ENCODE results near the gene BAD. TPM values are rescaled to one million over a fixed set of nuclear protein-coding genes. Genes with fewer than 3 reads are reported as not detected.

Gene BAD
- total RNA-seq, 2 donors from 2014 or later: 140 to 161 TPM

DNA sequence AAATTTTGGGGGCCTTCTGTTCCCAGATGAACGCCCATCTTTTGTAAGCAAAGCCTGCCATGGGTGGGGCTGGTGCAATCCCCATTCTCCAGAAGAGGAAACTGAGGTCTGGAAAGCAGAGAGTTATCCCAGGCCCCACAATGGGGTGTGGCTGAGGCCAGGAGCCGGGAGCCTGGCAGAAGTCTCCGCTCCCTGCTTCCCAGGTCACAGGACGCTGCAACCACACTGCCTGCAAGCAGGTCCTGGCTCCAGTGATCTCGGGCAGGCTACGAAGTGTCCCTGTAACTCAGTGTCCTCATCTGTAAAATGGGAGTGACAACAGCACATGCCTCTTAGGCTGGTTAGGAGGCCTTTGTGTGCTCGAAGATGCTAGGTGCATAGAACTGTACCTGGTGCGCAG lies 31.4 kb downstream of the BAD start:
- H3K27ac ChIP-seq: peak overlapping the region in 1 of 2 donors; percentile 83
- H3K4me3 ChIP-seq: no peak overlapping the region
- peaks cover 11% of the 10 kb centered on the region for H3K4me1 ChIP-seq (replicated peaks)
- H3K36me3 ChIP-seq: no peaks in the 10 kb centered on the region
- intact Hi-C loops (cut with DNase I): loop anchor here (5.0 kb wide), 1 partner anchor 49 kb away; the partner anchor contains the start of gene CATSPERZ
- TF ChIP-seq, protein P1, sequence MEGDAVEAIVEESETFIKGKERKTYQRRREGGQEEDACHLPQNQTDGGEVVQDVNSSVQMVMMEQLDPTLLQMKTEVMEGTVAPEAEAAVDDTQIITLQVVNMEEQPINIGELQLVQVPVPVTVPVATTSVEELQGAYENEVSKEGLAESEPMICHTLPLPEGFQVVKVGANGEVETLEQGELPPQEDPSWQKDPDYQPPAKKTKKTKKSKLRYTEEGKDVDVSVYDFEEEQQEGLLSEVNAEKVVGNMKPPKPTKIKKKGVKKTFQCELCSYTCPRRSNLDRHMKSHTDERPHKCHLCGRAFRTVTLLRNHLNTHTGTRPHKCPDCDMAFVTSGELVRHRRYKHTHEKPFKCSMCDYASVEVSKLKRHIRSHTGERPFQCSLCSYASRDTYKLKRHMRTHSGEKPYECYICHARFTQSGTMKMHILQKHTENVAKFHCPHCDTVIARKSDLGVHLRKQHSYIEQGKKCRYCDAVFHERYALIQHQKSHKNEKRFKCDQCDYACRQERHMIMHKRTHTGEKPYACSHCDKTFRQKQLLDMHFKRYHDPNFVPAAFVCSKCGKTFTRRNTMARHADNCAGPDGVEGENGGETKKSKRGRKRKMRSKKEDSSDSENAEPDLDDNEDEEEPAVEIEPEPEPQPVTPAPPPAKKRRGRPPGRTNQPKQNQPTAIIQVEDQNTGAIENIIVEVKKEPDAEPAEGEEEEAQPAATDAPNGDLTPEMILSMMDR (IDR thresholded peaks at IDR 0.05): no peak
- no peak for TF ChIP-seq POLR2AphosphoS5 (IDR thresholded peaks at IDR 0.05)
- TF ChIP-seq POLR2A (IDR thresholded peaks at IDR 0.05): no peak
- no peak for DNase-seq (ENCODE audit: low spot score)
- no peaks in the 10 kb centered on the region for H3K27me3 ChIP-seq (replicated peaks; ENCODE audit: insufficient read depth)
- H3K9me3 ChIP-seq: no peaks in the 10 kb centered on the region
- WGBS: 75% methylated on average over 8 of the region's 8 CpGs

DNA sequence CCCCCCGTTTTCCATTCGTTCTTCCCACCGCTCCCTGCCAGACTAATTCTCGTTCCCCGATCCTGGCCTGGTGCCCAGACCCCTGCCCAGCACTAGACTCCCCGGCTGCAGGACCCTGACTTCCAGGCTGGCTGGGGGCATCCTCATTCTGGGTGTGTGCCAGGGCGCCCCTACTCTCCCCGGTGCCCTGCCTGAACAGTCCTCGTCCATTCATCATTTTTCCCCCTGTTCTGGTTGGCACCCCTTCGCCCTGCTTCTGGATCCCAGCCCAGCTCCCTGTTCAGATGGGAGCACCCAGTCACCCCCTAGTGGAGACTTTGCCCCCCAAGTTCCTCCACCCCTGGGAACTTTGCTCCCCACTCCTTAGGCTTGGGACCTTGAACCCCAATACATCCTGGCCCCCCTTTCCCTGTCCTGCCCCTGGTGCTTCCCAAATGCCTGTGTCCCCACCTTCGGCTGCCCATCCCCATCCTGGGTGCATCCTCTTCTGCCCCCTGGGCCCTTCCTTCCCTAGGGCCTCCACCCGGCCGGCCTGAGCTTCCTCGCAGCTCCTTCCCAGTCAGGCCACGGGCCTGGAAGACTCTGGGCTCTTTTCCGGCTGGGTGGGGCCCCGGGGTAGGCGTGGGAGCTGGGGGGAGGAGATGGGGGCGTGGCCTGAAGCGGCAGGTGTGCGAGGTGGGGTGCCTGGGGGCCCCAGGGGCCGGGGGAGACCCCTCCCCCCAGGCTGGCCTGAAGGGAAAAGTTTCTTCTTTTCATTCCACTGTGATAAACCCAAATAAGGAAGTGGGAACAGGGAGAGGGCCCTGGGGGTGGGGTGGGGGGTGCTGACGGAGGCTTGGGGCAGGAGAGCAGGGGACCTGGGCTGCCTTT lies 32.2 kb downstream of the BAD start:
- Histone ChIP-seq H3K36me3 (no peaks in the 10 kb centered on the region), H3K4me1 (replicated peaks) (peaks cover 11% of the 10 kb centered on the region), H3K27ac (peak overlapping the region; percentile 70 to 83), H3K4me3 (peak overlapping the region; percentile 73 to 90), H3K9me3 (no peaks in the 10 kb centered on the region), H3K27me3 (replicated peaks; ENCODE audit: insufficient read depth) (no peaks in the 10 kb centered on the region)
- peak; percentile 37 for TF ChIP-seq POLR2AphosphoS5 (IDR thresholded peaks at IDR 0.05)
- peak; percentile 59 for TF ChIP-seq POLR2A (IDR thresholded peaks at IDR 0.05)
- TF ChIP-seq, protein P1 (IDR thresholded peaks at IDR 0.05): peak in 1 of 4 experiments; percentile 35
- 5% methylated on average over 19 of the region's 23 CpGs for WGBS
- intact Hi-C loops (cut with DNase I): loop anchor here (5.0 kb wide), 1 partner anchor 50 kb away; the partner anchor contains the start of gene CATSPERZ
- peak; percentile 58 for DNase-seq (ENCODE audit: low spot score)

DNA sequence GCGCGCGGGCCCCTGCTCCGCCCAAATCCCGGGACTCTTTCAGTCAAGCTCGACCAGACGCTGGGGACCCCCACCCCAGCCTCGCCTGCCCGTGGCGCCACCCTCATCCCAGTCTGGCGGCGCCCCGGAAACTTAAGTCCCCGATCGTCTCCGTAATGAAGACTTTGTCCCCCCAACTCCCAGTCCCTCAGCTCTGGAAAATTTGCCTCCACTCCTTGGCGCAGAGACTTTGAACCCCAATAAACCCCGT lies 32.8 kb downstream of the BAD start:
- H3K9me3 ChIP-seq: no peaks in the 10 kb centered on the region
- no peak for DNase-seq (ENCODE audit: low spot score)
- peaks cover 11% of the 10 kb centered on the region for H3K4me1 ChIP-seq (replicated peaks)
- TF ChIP-seq POLR2A (IDR thresholded peaks at IDR 0.05) (no peak), POLR2AphosphoS5 (IDR thresholded peaks at IDR 0.05) (no peak)
- TF ChIP-seq, protein P1 (IDR thresholded peaks at IDR 0.05): no peak
- no peaks in the 10 kb centered on the region for H3K36me3 ChIP-seq
- peak overlapping the region; percentile 70 to 83 for H3K27ac ChIP-seq
- intact Hi-C loops (cut with DNase I): loop anchor here (5.0 kb wide), 1 partner anchor 51 kb away; the partner anchor contains the start of gene CATSPERZ
- WGBS: under 1% methylated on average over 18 of the region's 18 CpGs
- H3K27me3 ChIP-seq (replicated peaks; ENCODE audit: insufficient read depth): no peaks in the 10 kb centered on the region
- H3K4me3 ChIP-seq: peak overlapping the region; percentile 73 to 90

DNA sequence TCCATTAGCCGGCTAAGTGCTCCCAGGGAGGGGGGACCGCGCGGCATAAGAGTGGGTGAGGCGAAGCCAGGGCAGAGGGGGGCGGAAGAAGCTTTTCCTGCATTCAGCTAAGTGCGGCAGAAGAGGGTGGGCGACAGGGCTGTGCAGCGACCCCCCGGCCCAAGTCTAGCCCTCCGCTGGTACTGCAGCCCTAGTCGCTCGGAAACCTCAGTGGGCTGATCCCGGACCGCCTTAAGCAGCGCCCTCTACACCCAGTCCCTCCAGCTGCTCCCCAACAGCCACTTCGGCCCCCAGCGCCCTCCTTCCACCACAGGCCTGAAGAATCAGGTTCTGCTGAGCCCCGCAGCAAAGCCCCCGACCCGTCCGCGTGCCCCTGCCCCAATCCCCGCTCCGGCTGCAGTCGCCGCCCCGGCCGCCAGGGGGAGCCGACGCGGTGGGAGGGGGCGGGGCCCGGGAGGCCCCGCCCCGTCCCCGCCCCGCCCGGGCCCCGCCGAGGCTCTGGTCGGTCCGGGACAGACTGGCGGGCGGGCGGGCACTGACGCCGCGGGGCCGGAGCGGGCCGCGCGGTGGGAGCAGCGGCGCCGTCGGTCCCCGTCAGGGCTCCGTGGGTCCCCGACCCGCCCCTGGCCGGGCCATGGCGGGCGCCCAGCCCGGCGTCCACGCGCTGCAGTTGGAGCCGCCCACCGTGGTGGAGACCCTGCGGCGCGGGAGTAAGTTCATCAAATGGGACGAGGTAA lies 33.3 kb downstream of the BAD start, which contains the start of gene PLCB3:
Gene PLCB3, plus strand, starts transcription at position 515 of the 737 bp plus-strand sequence. Its CDS starts 120 bp downstream, at position 635.
- under 1% methylated on average over 44 of the region's 75 CpGs for WGBS
- intact Hi-C loops (cut with DNase I): loop anchor here (5.0 kb wide), 1 partner anchor 51 kb away; the partner anchor contains the start of gene CATSPERZ
- TF ChIP-seq POLR2A (IDR thresholded peaks at IDR 0.05) (peak; percentile 69), POLR2AphosphoS5 (IDR thresholded peaks at IDR 0.05) (no peak)
- TF ChIP-seq, protein P1 (IDR thresholded peaks at IDR 0.05): peak; percentile 84 to 98 (median 90)
- peak within 1 kb of the TSS; percentile 70 to 83 for H3K27ac ChIP-seq
- peaks cover 11% of the 10 kb centered on the region for H3K4me1 ChIP-seq (replicated peaks)
- no peaks in the 10 kb centered on the region for H3K9me3 ChIP-seq
- H3K4me3 ChIP-seq: peak within 1 kb of the TSS; percentile 73 to 90
- no peaks in the 10 kb centered on the region for H3K36me3 ChIP-seq
- H3K27me3 ChIP-seq (replicated peaks; ENCODE audit: insufficient read depth): no peaks in the 10 kb centered on the region
- peak; percentile 52 for DNase-seq (ENCODE audit: low spot score)
